ENCODE results near the gene POFUT2. TPM values are rescaled to one million over a fixed set of nuclear protein-coding genes. Genes with fewer than 3 reads are reported as not detected.

POFUT2 gene
- total RNA-seq, 1 experiment from 2014 or later: 31.4 TPM

DNA sequence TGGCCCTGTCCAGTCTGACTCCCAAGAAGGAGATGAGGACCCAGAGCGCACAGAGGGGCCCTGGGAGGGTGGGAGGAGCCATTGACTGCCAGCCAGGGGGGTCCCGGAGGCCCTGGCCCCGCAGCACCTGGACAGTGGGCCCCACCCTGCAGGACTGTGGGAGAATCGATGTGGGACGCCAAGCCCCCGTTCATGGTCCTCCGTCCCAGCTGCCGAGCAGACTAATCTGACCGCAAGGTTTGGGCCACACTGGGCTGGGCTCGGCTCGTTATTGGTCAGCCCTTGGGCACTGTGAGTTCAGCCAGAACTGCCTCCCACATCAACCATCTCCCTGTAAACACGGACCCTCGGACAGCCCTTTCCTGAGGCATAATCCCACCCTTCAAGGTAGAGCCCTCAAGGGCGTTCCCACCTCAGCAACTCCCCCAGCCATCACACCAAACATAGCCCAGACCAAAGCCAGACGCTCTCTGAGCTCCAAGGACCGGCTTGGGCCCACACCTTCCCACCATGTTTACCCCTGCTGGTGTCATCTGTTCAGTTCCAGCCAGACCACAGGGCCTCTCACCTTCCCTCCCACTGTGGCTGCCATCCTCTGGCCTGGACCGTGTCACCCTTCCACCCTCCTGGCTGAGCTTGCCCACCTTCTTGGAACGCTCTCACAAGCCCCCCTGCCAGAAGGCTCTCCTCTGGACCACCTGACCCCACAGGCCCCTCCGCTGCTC, 16.2 kb upstream of the POFUT2 start:
- H3K4me3 Mint-ChIP-seq (ENCODE audit: low read depth, unreplicated experiment): no peak overlapping the region
- no peaks in the 10 kb centered on the region for H3K36me3 Mint-ChIP-seq (ENCODE audit: insufficient read depth, unreplicated experiment)
- no TSS peak for BruUV-seq (replicated peaks)
- H3K27ac Mint-ChIP-seq (ENCODE audit: unreplicated experiment): no peak overlapping the region
- no peaks in the 10 kb centered on the region for H3K27me3 Mint-ChIP-seq (ENCODE audit: unreplicated experiment)
- no peaks in the 10 kb centered on the region for H3K9me3 Mint-ChIP-seq (ENCODE audit: low read depth, unreplicated experiment)
- DNase-seq: no peak
- intact Hi-C loops (cut with micrococcal nuclease; ENCODE audit: unreplicated experiment): no loop called here
- TF ChIP-seq, protein P1, sequence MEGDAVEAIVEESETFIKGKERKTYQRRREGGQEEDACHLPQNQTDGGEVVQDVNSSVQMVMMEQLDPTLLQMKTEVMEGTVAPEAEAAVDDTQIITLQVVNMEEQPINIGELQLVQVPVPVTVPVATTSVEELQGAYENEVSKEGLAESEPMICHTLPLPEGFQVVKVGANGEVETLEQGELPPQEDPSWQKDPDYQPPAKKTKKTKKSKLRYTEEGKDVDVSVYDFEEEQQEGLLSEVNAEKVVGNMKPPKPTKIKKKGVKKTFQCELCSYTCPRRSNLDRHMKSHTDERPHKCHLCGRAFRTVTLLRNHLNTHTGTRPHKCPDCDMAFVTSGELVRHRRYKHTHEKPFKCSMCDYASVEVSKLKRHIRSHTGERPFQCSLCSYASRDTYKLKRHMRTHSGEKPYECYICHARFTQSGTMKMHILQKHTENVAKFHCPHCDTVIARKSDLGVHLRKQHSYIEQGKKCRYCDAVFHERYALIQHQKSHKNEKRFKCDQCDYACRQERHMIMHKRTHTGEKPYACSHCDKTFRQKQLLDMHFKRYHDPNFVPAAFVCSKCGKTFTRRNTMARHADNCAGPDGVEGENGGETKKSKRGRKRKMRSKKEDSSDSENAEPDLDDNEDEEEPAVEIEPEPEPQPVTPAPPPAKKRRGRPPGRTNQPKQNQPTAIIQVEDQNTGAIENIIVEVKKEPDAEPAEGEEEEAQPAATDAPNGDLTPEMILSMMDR (IDR thresholded peaks at IDR 0.05; ENCODE audit: unreplicated experiment): no peak
- CTCF ChIA-PET: no interaction called here
- H3K4me1 Mint-ChIP-seq (ENCODE audit: low read depth, unreplicated experiment): no peaks in the 10 kb centered on the region

DNA sequence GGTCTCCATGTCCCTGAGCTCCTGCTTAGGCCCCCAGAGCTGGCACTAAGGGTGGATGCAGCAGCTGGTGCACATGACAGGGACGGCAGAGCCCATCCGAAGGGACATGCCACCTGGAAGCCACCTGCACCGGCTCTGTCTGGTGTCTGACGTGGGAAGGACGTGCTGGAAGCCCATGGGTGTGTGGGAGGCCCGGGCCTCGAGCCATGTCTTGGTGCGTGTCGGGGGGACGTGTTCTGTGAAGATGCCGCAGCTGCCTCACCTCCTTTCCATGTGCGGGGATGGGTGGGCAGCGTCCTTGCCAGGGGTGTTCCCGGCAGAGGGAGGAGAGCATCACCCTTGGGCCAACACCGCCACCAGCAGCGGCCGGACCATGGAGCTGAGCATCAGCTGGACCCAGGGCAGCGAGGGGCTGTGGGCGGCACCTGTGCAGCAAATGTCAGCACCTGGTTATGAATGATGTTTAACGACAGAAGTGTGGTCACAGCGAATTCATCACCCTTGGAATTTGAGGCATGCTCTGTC, 15.5 kb upstream of the POFUT2 start:
- Mint-ChIP-seq H3K4me1 (ENCODE audit: low read depth, unreplicated experiment) (no peaks in the 10 kb centered on the region), H3K27me3 (ENCODE audit: unreplicated experiment) (no peaks in the 10 kb centered on the region), H3K36me3 (ENCODE audit: insufficient read depth, unreplicated experiment) (no peaks in the 10 kb centered on the region), H3K27ac (ENCODE audit: unreplicated experiment) (no peak overlapping the region), H3K4me3 (ENCODE audit: low read depth, unreplicated experiment) (no peak overlapping the region), H3K9me3 (ENCODE audit: low read depth, unreplicated experiment) (no peaks in the 10 kb centered on the region)
- no peak for DNase-seq
- BruUV-seq (replicated peaks): no TSS peak
- intact Hi-C loops (cut with micrococcal nuclease; ENCODE audit: unreplicated experiment): no loop called here
- CTCF ChIA-PET: no interaction called here
- TF ChIP-seq, protein P1 (IDR thresholded peaks at IDR 0.05; ENCODE audit: unreplicated experiment): no peak

DNA sequence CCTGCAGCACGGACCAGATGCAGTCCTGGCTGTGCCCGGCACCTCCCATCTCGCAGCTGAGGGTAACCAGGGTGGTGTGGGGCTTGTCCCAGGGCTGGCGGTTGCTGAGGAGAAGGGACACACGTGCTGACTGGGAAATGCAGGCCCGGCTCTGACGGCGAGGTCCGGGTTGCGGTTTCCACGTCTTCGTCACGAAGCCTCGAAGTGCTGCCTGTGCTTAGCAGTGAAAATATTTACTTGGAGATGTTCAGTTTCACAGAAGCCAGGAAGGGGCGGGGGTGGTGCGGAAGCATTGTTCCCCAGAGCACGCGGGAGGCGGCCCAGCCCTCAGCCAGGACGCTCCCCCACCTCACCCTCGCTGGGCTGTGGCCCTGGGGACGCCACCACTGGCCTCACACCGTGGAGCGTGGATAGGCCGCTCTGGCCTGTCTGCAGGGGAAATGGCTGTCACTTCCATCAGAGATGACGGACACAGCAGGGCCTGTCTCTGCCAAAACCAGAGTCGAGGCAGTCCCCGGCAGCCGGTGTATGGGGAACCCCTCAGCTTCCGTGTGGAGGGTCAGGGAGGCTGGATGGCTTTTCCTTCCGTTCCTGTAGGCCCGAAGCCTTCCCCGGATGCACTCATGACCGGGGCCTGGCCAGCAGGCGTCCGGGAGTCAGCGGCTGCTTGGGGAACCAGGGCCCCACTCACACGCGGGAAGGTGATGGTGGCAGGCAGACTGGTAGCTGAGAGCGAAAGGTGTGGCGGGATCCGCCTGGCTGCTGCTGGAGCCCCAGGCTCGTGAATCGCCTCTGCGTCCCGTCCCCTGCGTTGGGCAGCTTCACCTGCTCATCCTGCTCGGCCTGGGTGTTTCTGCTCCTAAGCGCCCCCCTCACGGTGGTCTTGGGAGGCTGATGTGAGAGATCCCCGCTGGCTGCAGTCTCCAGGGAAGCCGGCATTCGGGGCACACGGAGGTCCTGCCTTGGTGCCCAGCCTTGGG, 14.7 kb upstream of the POFUT2 start:
- Mint-ChIP-seq H3K4me1 (ENCODE audit: low read depth, unreplicated experiment) (no peaks in the 10 kb centered on the region), H3K4me3 (ENCODE audit: low read depth, unreplicated experiment) (no peak overlapping the region), H3K27me3 (ENCODE audit: unreplicated experiment) (no peaks in the 10 kb centered on the region), H3K9me3 (ENCODE audit: low read depth, unreplicated experiment) (no peaks in the 10 kb centered on the region), H3K27ac (ENCODE audit: unreplicated experiment) (no peak overlapping the region), H3K36me3 (ENCODE audit: insufficient read depth, unreplicated experiment) (no peaks in the 10 kb centered on the region)
- intact Hi-C loops (cut with micrococcal nuclease; ENCODE audit: unreplicated experiment): no loop called here
- no TSS peak for BruUV-seq (replicated peaks)
- DNase-seq: no peak
- TF ChIP-seq, protein P1 (IDR thresholded peaks at IDR 0.05; ENCODE audit: unreplicated experiment): no peak
- CTCF ChIA-PET: no interaction called here

DNA sequence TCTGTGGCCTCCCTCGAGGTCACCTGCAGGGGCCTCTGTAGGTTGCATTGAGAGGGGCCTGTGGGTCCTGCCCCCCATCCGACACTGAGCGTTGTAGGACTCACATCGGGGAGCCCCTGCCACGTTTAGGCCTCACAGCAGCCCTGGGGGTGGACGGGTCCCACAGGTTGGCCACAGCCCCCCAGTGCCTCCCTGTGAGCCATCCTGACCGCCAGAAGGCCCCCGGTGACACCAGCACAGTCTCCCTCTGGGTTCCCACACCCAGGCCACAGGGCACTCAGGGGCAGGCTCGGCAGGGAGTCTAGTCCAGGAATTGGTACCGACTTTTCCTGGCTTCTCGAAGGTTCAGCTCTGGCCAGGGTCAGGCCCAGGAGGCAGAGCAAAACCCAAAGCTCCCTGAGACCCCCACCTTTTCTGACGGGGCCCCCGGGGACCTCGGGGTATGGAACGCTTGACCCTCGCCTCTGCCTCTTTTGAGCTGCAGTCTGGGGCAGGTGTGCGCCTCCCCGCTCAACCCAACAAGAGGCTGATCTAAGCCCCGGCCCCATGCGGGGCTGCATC, 13.9 kb upstream of the POFUT2 start:
- no peaks in the 10 kb centered on the region for H3K27me3 Mint-ChIP-seq (ENCODE audit: unreplicated experiment)
- no peak overlapping the region for H3K27ac Mint-ChIP-seq (ENCODE audit: unreplicated experiment)
- no TSS peak for BruUV-seq (replicated peaks)
- DNase-seq: no peak
- no peaks in the 10 kb centered on the region for H3K36me3 Mint-ChIP-seq (ENCODE audit: insufficient read depth, unreplicated experiment)
- no peaks in the 10 kb centered on the region for H3K9me3 Mint-ChIP-seq (ENCODE audit: low read depth, unreplicated experiment)
- H3K4me1 Mint-ChIP-seq (ENCODE audit: low read depth, unreplicated experiment): no peaks in the 10 kb centered on the region
- intact Hi-C loops (cut with micrococcal nuclease; ENCODE audit: unreplicated experiment): no loop called here
- no peak overlapping the region for H3K4me3 Mint-ChIP-seq (ENCODE audit: low read depth, unreplicated experiment)
- TF ChIP-seq, protein P1 (IDR thresholded peaks at IDR 0.05; ENCODE audit: unreplicated experiment): no peak
- CTCF ChIA-PET: no interaction called here
